Kidney epithelial cell (primary cell): ENCODE measurements around the gene CCDC61. TPM values are rescaled to one million over a fixed set of nuclear protein-coding genes. Genes with fewer than 3 reads are reported as not detected.

Experiments used
- DNase-seq: peaks from one replicate; pipeline ENCODE4 v3.0.0-alpha.2; 2010; ENCODE audit warnings: low read depth
- H3K27me3 ChIP-seq: 2 replicates; pipeline ENCODE4 v1.6.0; 2011; ENCODE audit warnings: low read length; ENCODE audit not compliant: control insufficient read depth, insufficient read depth
- H3K36me3 ChIP-seq: 2 replicates; pipeline ENCODE4 v1.5.1; 2011; ENCODE audit warnings: low read length; ENCODE audit not compliant: control insufficient read depth, insufficient read depth
- H3K4me3 ChIP-seq: 2 replicates; pipeline ENCODE4 v1.5.1; 2011; ENCODE audit warnings: low read depth, mild to moderate bottlenecking, control low read depth, low read length
- total RNA-seq: library from RNA; depleted of rRNA; stranded (reverse); fragments of >200 nt; gene quantifications from 2 replicates; pipeline ENCODE4 v1.2.3, GENCODE V29; 2015
- TF ChIP-seq, protein P1 (sequence below): IDR thresholded peaks from 2 replicates; pipeline ENCODE4 v1.5.1; 2011; ENCODE audit warnings: mild to moderate bottlenecking, moderate library complexity, low read length, control low read depth, inconsistent platforms; ENCODE audit not compliant: insufficient read depth, poor library complexity, severe bottlenecking

Gene CCDC61
- total RNA-seq, 1 donor from 2014 or later, result 7.1 TPM

- no peak for DNase-seq
- Histone ChIP-seq H3K27me3 (peaks cover 55% of the 10 kb centered on the region), H3K4me3 (no peak overlapping the region), H3K36me3 (no peaks in the 10 kb centered on the region)
- TF ChIP-seq, protein P1, sequence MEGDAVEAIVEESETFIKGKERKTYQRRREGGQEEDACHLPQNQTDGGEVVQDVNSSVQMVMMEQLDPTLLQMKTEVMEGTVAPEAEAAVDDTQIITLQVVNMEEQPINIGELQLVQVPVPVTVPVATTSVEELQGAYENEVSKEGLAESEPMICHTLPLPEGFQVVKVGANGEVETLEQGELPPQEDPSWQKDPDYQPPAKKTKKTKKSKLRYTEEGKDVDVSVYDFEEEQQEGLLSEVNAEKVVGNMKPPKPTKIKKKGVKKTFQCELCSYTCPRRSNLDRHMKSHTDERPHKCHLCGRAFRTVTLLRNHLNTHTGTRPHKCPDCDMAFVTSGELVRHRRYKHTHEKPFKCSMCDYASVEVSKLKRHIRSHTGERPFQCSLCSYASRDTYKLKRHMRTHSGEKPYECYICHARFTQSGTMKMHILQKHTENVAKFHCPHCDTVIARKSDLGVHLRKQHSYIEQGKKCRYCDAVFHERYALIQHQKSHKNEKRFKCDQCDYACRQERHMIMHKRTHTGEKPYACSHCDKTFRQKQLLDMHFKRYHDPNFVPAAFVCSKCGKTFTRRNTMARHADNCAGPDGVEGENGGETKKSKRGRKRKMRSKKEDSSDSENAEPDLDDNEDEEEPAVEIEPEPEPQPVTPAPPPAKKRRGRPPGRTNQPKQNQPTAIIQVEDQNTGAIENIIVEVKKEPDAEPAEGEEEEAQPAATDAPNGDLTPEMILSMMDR, result no peak
These were observed 23.9 kb upstream of the CCDC61 start for GRCh38 chr19:45971260-45971902.

- TF ChIP-seq, protein P1, result no peak
- peaks cover 57% of the 10 kb centered on the region for H3K27me3 ChIP-seq
These were observed 23.0 kb upstream of the CCDC61 start for GRCh38 chr19:45972081-45972946.

GRCh38 chr19:45972947-45973540 is 22.2 kb upstream of the CCDC61 start:
- TF ChIP-seq, protein P1, result no peak
- H3K4me3 ChIP-seq, result no peak overlapping the region
- no peak for DNase-seq
- H3K36me3 ChIP-seq, result no peaks in the 10 kb centered on the region
- peaks cover 60% of the 10 kb centered on the region for H3K27me3 ChIP-seq

More at GRCh38 chr19:45972081-45972946, 23.0 kb upstream of the CCDC61 start:
- DNase-seq, result no peak
- Histone ChIP-seq H3K4me3 (no peak overlapping the region), H3K36me3 (no peaks in the 10 kb centered on the region)

DNA sequence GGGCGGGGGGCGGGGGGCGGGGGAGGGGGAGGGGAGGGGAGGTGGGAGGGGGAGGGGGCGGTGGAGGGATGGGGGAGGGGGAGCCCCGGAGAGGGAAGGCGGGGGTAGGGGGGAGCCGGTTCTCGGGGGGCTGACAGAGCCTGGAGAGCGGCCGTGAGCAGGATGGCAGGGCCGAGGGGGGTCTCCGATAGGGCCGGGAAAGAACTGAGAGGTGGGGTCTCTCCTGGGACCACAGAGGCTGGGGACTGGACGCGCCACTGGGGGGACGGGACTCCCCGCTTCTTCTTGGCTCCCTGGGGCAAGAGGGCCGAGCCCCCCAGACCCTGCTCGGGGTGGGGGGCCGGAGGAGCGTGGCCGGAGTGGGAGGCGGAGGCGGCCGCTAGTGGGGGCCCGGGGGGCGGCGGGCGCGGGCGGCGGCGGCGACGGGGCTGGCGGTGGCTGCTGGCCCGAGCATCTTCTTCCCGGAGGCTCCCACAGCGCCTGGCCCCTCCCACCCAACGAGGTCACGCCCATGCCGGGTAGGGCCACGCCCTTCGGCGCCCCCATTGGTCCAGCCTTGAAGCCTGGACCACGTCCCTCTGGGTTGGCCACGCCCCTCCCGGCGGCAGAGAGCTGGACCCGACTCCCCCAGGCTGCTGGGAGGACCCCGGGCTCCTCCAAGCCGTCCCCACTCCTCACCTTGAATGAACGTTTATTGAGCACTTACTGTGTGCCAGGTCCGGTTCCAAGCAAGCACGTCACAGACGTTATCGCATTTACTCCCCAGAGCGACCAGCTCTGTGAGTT is 21.5 kb upstream of the CCDC61 start, which contains the start of gene NOVA2:
Gene NOVA2 (minus strand): TSS at position 313 of the 786 bp plus-strand sequence. CDS start 514 bp downstream, outside the sequence.
- TF ChIP-seq, protein P1, result no peak
- no peaks in the 10 kb centered on the region for H3K36me3 ChIP-seq
- no peak for DNase-seq
- H3K4me3 ChIP-seq, result no peak within 1 kb of the TSS
- peaks cover 60% of the 10 kb centered on the region for H3K27me3 ChIP-seq

DNA sequence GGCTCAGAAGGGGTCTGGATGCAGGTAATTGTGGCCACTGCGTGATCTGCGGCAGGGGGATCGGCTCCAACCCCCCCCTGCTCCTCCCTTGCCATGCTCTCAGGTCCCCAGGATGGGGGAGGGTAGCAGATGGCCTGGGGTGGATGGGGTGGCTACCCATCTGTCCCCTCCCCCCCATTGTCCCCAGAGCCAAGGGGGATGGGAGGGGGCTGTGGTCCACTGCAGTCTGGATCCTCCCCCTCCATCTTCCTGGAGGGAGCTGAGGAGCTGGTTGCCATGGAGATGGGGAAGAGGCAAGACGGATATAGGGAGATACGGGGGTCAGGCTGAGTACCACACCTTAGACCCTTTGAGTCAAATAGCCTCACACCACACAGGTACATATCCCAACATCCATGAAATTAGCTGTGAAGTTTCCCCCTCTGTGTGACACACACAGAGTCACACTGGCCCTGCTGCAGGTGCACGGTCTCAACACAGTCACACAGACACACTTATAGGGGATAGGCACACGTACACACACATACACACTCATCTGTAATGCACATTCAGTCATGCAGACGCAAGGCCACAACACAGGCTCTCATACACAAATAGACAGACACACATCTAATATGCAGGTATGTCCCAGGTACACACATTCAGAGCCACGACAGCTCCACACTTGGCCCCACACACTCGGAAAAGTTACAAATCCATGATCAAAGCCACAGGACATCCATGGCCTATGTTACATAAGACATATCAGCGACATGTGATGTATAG is 19.8 kb upstream of the CCDC61 start:
- TF ChIP-seq, protein P1, result no peak
- Histone ChIP-seq H3K36me3 (no peaks in the 10 kb centered on the region), H3K4me3 (no peak overlapping the region), H3K27me3 (peaks cover 56% of the 10 kb centered on the region)
- DNase-seq, result no peak
